ENCODE results near the gene FSTL5.
A peak's percentile ranks its signal among the peaks of the same experiment; 100 is the strongest.

FSTL5 gene

DNA sequence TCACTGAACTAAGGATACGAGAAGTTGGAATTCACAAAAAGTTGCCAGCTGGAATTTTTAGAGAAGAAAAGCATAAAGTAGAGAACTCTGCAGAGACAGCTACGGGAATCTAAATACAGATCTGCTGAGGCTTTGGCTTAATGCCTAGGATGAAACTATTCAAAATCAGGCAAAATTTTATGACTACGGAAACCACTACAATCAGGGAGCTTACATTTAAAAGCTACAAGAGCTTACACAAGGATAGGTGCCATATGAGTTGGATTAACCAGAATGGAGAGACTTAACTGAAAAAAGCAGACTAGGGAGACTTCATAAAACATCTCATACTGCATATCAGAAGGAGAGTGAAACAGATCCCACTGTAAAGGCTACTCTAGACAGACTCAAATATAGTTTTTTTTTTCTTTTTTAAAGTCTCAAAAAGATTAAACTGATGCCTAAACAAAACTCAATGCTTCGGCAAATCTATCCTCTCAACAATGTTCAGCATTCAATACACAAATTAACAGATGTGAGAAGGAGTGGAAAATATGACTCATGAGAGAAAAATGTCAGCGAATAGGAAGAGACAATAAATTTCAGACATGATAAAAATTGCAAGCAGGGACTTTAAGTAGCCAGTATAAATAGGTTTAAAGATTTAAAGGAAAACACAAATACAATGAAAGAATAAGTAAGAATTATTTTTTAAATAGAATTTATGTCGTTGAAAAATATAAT lies 586.1 kb downstream of the FSTL5 start:
- FAIRE-seq = peak; percentile 98

DNA sequence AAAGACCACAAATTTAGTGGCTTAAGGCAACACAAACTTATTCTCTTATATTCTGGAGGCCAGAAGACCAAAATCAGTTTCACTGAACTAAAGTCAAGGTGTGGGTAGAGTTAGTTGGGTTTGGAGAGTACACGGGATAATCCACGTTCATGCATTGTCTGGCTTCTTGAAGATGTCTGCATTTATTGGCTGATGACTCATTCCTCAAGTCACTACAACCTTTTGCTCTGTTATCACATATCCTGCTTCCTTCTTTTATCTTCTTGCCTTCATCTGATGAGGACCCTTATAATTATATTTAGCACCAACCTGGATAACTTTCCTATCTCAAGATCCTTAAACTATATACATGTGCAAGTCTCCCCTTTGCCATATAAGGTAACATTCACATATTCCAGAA lies 590.0 kb downstream of the FSTL5 start:
- FAIRE-seq = no peak

DNA sequence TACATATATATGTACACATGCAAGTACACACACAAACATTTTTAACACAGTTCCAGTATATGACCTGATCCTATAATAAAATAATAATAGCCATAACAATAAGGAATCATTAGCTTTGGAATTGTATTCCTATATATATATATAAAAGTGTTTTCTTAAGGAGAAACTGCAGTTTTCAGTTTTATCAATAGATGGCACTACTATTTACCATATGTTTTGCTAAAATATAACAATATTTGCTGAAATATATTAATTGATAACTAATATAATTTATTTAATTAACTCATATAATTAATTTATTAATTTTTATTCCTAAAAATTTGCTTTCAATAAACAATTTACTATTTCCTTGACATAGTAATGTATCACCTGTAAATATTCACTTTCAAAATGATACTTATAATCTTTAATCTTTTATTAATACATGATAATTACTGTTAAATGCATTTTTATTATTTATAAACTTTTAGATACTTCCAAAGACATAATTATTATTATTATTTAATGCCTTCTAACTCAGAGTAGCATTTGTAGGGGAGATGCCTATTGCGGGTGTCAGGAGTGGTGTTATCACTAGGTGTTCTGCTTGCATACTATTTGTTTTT lies 599.5 kb downstream of the FSTL5 start:
- peak; percentile 95 for FAIRE-seq

DNA sequence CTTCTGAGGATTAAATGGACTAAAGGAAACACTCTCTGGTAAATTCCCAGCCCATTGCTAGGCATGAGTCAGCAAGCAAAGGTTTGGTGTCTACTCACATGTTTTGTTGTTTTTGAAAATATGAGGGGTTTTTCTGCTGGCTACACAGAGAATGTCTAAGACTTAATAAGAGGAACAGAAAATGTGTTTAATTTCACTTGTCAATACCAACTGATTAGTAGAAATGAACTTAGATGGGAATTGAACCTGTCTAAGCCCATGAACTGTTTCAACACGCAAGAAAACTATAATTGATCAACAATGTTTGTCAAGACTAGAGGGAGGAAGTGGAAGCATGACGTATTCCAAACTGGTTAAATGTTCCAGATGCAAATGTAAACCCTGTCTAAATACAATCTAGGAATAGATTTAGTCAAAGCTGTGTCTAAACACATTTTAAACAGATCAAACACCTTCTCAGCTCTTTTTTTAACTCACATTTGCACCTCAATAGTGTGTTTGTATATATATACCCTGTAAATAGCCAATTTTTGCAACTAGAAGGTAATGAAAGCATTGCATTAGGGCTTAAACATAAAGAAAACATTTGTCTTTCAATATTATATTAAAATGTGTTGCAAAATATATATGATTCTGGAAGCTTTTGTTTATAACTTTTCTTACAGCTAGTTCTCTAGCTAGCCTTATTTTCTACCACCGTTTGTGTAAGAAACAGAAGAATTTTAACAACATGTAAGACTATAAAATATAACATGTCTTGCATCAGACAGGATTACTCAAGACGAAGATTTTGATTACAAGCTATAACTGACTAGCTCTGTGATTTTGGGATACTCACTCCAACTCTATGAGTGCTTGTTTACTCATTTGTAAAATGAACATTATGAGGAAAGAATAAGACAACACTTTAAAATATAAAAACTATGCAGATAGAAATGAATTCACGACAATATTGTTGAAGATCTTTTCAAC lies 607.8 kb downstream of the FSTL5 start:
- no peak for FAIRE-seq

- FAIRE-seq = peak; percentile 91
Measured at GRCh38 chr4:161554372-161554990, 609.3 kb downstream of the FSTL5 start.

- no peak for FAIRE-seq
Measured at GRCh38 chr4:161546902-161547301, 616.9 kb downstream of the FSTL5 start.

- no peak for FAIRE-seq
Measured at GRCh38 chr4:161540265-161540664, 623.5 kb downstream of the FSTL5 start.

DNA sequence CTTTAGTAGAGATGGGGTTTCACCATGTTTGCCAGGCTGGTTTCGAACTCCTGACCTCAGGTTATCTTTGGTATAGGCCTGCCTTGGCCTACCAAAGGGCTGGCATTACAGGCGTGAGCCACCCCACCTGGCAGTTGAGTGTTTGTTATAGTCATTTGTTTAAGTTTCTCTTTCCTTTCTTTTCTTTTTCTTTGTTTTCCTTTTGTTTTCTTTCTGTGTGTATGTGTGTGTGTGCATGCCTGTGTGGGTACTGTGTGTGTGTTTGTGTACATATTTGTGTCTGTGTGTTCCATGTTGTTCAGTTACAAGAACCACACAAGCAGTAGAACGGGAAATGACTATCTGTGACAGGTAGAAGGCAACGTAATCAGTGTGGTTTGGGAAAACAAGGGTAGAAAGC lies 624.9 kb downstream of the FSTL5 start:
- no peak for FAIRE-seq

DNA sequence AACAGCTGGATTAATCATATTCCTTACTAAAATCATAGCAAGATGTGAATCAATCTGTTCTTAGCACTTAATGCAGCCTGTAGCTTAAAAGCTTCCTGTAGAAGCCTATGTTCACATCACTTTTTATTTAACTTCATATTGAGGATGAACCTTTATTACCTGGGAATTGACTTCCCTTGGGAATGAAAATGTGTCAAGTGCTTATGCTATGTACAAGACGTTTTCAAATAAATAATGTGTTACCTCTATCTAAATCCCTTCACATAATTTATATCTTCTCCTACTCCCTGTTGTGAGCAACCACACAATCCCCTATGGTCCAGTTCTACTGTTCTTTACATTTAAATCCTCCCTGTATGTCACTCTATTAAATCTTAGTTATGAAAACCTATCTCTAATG lies 633.1 kb downstream of the FSTL5 start:
- no peak for FAIRE-seq

- FAIRE-seq = no peak
Measured at GRCh38 chr4:161525121-161525520, 638.7 kb downstream of the FSTL5 start.

DNA sequence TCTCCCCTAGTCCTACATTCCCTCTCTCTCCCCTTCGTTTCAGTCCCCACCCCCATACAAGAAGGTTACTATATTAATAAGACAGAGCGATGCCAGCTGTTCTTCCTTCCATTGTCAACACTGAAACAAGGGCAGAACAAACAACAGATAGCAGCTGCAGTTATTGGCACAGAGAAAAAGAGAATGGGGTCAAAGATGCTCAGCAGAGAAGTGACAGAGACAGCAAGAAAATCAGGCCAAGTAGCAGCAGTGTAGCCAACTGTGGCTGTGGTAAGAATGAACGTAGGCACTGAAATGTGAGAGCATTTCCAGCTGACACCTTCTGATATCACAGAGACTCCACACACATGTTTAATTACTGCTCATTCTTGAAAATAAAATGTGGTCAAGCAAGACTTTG lies 641.8 kb downstream of the FSTL5 start:
- FAIRE-seq = no peak

GRCh38 chr4:161519611-161520010 lies 644.2 kb downstream of the FSTL5 start:
- FAIRE-seq = no peak

GRCh38 chr4:161517941-161518340 lies 645.9 kb downstream of the FSTL5 start:
- FAIRE-seq = no peak

DNA sequence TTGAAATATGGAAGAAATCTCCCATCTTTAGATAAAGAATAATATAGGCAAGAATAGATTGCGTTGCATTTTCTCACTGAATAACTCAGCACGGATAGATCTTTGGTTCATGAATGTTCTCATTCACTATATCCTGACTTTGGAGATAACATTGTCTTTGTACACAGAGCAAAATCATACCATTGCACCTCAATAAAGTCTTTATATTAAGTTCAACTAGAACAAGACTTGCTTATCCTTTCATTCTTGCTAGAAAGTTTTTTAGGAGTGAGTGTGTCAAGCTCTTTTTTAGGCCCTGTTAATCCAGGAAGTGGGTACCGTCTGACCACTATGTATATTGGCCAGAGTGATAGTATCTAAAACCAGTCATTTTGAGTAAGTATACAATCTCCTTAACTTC lies 658.7 kb downstream of the FSTL5 start:
- FAIRE-seq = no peak

DNA sequence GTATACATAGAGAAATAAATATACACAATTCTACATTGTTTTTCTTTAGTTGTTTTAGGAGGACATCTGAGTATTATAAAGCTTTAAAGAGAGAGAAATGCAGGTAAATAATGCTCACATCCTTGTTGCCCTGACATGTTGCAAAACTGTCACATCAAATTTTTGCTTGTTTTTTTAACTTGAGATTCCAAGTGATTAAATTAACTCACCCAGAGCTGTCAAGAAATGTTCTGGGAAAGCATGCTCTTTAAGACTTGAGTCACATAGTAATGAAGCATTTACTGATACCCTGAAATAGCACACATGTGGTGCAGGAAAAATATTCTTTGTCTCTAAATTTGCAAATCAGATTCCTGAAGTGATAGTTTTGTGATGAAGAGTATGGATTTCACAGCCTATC lies 665.6 kb downstream of the FSTL5 start:
- FAIRE-seq = no peak

DNA sequence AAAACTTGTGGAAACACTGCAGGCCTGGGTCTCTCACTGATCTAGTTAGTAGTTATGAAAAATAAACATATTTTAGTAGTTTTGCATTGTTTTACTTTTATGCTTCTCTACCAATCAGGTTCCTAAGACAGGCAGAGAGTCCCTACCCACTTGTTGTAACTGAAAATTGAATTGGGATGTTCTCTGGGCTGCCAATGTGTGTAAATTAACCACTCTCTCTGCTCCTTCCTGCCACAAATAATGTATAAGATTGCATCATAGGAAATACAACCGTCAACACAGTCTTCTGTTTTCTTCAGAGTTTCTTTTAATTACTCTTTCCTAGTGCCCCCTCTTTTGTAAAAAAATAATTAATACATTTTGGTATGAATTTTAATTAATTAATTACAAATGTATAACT lies 677.3 kb downstream of the FSTL5 start:
- no peak for FAIRE-seq

DNA sequence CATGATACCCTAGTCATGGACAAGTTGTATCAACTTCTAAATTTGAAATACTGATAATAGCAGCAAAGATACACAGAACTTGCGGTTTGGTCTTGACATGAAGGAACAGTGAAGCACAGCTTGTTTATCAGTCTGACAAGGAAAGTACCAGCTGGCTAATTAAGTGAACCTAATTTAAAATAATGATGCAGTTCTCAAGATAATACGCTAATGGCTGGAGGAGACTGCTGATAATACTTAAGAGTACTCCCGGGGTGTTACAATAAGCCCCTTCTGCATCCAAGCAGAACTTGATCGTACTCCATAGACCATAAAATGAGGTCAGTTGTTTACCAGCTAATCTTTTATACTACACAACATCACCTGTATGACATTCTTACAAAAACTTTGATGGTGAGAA lies 697.5 kb downstream of the FSTL5 start:
- no peak for FAIRE-seq

DNA sequence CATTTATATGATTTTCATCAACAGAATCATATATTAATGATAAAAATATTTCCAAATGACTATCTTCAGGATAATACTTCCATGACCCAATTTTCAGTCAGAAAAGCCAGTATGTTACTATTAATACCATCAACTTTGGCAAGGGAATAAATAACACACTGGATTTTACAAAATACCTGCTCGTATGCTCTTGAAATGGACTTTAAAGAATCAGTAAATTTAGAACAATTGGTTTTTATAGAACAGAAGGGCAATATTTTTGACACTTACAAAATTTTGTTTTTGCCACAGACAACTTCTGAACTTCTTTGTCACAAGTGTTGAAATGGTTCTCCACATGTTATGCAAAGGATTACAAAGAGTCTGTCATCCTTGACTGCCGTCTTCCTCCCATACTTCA lies 700.4 kb downstream of the FSTL5 start:
- FAIRE-seq = no peak

GRCh38 chr4:161457906-161458305 lies 705.9 kb downstream of the FSTL5 start:
- FAIRE-seq = no peak

DNA sequence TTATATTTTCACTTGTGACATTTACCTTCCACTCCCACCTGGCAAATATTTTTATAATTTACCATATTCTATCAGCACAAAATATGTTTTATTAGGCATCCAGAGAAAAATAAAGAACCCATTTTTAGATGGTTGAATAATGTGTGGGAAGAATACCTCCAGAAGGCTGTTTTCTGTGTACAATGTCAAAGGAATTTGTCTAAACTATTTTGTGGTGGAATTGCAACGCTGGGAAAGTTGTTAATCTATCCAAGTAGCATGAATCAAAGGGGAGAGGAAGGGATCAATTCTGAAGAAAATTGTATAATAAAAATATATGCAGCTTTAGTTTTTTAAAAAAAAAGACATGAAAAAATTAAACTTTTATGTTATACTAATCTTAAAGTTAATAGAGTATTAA lies 706.5 kb downstream of the FSTL5 start:
- FAIRE-seq = no peak

- FAIRE-seq = no peak
Measured at GRCh38 chr4:161454860-161455259, 708.9 kb downstream of the FSTL5 start.

- FAIRE-seq = no peak
Measured at GRCh38 chr4:161448550-161449180, 715.1 kb downstream of the FSTL5 start.

GRCh38 chr4:161444626-161445025 lies 719.2 kb downstream of the FSTL5 start:
- FAIRE-seq = no peak

Measured in endometrium (tissue), 2 donors.